LoVo (cell line): ENCODE data around the gene CDON.
A peak's percentile ranks its signal among the peaks of the same experiment; 100 is the strongest.
"Not testable (repeated sequence)": the region's sequence is repeated elsewhere in the genome, so short reads cannot be mapped to it uniquely, and the experiment has no call there.

ENCODE experiments used
- DNase-seq: peaks from one replicate; pipeline ENCODE4 v3.0.0-alpha.2; 2016; ENCODE audit warnings: low spot score

The CDON gene

GRCh38 chr11:125924384-125925007 lies 138.2 kb downstream of the CDON start:
- no peak for DNase-seq

GRCh38 chr11:125923633-125924032 lies 139.0 kb downstream of the CDON start:
- DNase-seq: no peak

GRCh38 chr11:125923012-125923579 lies 139.6 kb downstream of the CDON start:
- peak; percentile 77 for DNase-seq

- no peak for DNase-seq
These were observed 140.5 kb downstream of the CDON start for GRCh38 chr11:125922156-125922555.

GRCh38 chr11:125921042-125921441 lies 141.6 kb downstream of the CDON start:
- DNase-seq: no peak

GRCh38 chr11:125918140-125918840 lies 144.4 kb downstream of the CDON start:
- DNase-seq: no peak

- peak; percentile 52 for DNase-seq
These were observed 145.9 kb downstream of the CDON start for GRCh38 chr11:125916683-125917347.

- not testable (repeated sequence) for DNase-seq
These were observed 148.1 kb downstream of the CDON start for GRCh38 chr11:125914601-125915000.

- no peak for DNase-seq
These were observed 152.3 kb downstream of the CDON start for GRCh38 chr11:125910226-125910849.
